GM18519 (cell line): ENCODE results near the gene IQCE.
"Not testable (repeated sequence)": the region's sequence is repeated elsewhere in the genome, so short reads cannot be mapped to it uniquely, and the experiment has no call there.

Source experiments
- ATAC-seq: cut with Tn5 transposase; IDR thresholded peaks from one replicate; pipeline ENCODE4 v1.9.1; 2021; ENCODE audit warnings: mild to moderate bottlenecking, moderate library complexity; ENCODE audit not compliant: unreplicated experiment, low FRiP score

IQCE gene

GRCh38 chr7:2521341-2521745 lies 37.4 kb upstream of the IQCE start:
- ATAC-seq, result no peak

GRCh38 chr7:2521952-2522591 lies 36.7 kb upstream of the IQCE start:
- ATAC-seq, result no peak

GRCh38 chr7:2522780-2523433 lies 35.9 kb upstream of the IQCE start:
- no peak for ATAC-seq

- no peak for ATAC-seq
Measured at GRCh38 chr7:2523461-2523936, 35.3 kb upstream of the IQCE start.

- ATAC-seq, result no peak
Measured at GRCh38 chr7:2523941-2524807, 34.6 kb upstream of the IQCE start.

GRCh38 chr7:2524808-2525657 lies 33.7 kb upstream of the IQCE start:
- no peak for ATAC-seq

- ATAC-seq, result no peak
Measured at GRCh38 chr7:2525658-2526630, 32.8 kb upstream of the IQCE start.

- ATAC-seq, result no peak
Measured at GRCh38 chr7:2526659-2527504, 31.9 kb upstream of the IQCE start.

- ATAC-seq, result no peak
Measured at GRCh38 chr7:2527505-2528467, 31.0 kb upstream of the IQCE start.

GRCh38 chr7:2528481-2529095 lies 30.2 kb upstream of the IQCE start:
- no peak for ATAC-seq

GRCh38 chr7:2529161-2530070 lies 29.4 kb upstream of the IQCE start:
- ATAC-seq, result no peak

- ATAC-seq, result no peak
Measured at GRCh38 chr7:2530071-2530987, 28.4 kb upstream of the IQCE start.

GRCh38 chr7:2530994-2531795 lies 27.6 kb upstream of the IQCE start:
- ATAC-seq, result not testable (repeated sequence)

- not testable (repeated sequence) for ATAC-seq
Measured at GRCh38 chr7:2531796-2532110, 27.0 kb upstream of the IQCE start.
